ENCODE results near the gene SV2B. TPM values are rescaled to one million over a fixed set of nuclear protein-coding genes. Genes with fewer than 3 reads are reported as not detected.

SV2B gene
- total RNA-seq, 1 donor from 2014 or later, result 0.05 TPM

Other genes with a start within 250 kb of the SV2B start
- gene FURIN, start 231.7 kb upstream of the SV2B start, total RNA-seq, result 211 and 222 TPM in 2 replicates
- 25.8 and 28.8 TPM in 2 replicates for gene FES, start 215.8 kb upstream of the SV2B start, total RNA-seq
- 134 and 136 TPM in 2 replicates for gene MAN2A2, start 197.0 kb upstream of the SV2B start, total RNA-seq
- gene HDDC3, start 167.7 kb upstream of the SV2B start, total RNA-seq, result 28.3 and 31.6 TPM in 2 replicates
- 62.9 and 63.8 TPM in 2 replicates for gene UNC45A, start 165.0 kb upstream of the SV2B start, total RNA-seq
- 27.4 and 31.7 TPM in 2 replicates for gene RCCD1, start 145.4 kb upstream of the SV2B start, total RNA-seq
- gene PRC1, start 105.7 kb upstream of the SV2B start, total RNA-seq, result 130 and 139 TPM in 2 replicates
- 19.5 and 22.7 TPM in 2 replicates for gene VPS33B, start 77.7 kb upstream of the SV2B start, total RNA-seq